ENCODE results near the gene MAMDC4.
"Not testable (repeated sequence)": the region's sequence is repeated elsewhere in the genome, so short reads cannot be mapped to it uniquely, and the experiment has no call there.

The MAMDC4 gene

GRCh38 chr9:136862849-136863622 is 10.9 kb downstream of the MAMDC4 start:
- no peak for DNase-seq (ENCODE audit: low spot score)

- DNase-seq (ENCODE audit: low spot score), result no peak
Measured at GRCh38 chr9:136863623-136864273, 11.6 kb downstream of the MAMDC4 start.

GRCh38 chr9:136865041-136865767 is 13.1 kb downstream of the MAMDC4 start:
- DNase-seq (ENCODE audit: low spot score), result no peak

- DNase-seq (ENCODE audit: low spot score), result no peak
Measured at GRCh38 chr9:136865768-136866103, 13.6 kb downstream of the MAMDC4 start.

GRCh38 chr9:136866898-136867421 is 14.8 kb downstream of the MAMDC4 start:
- not testable (repeated sequence) for DNase-seq (ENCODE audit: low spot score)

- no peak for DNase-seq (ENCODE audit: low spot score)
Measured at GRCh38 chr9:136867480-136867879, 15.3 kb downstream of the MAMDC4 start.

GRCh38 chr9:136867917-136868316 is 15.8 kb downstream of the MAMDC4 start:
- no peak for DNase-seq (ENCODE audit: low spot score)

- no peak for DNase-seq (ENCODE audit: low spot score)
Measured at GRCh38 chr9:136868644-136869043, 16.5 kb downstream of the MAMDC4 start.

- DNase-seq (ENCODE audit: low spot score), result not testable (repeated sequence)
Measured at GRCh38 chr9:136869611-136870010, 17.5 kb downstream of the MAMDC4 start.

GRCh38 chr9:136875155-136875554 is 23.0 kb downstream of the MAMDC4 start:
- no peak for DNase-seq (ENCODE audit: low spot score)

GRCh38 chr9:136876476-136876875 is 24.3 kb downstream of the MAMDC4 start:
- no peak for DNase-seq (ENCODE audit: low spot score)

- no peak for DNase-seq (ENCODE audit: low spot score)
Measured at GRCh38 chr9:136880651-136881050, 28.5 kb downstream of the MAMDC4 start.

- DNase-seq (ENCODE audit: low spot score), result peak; percentile 88
Measured at GRCh38 chr9:136881691-136882108, 29.6 kb downstream of the MAMDC4 start.

- peak; percentile 95 for DNase-seq (ENCODE audit: low spot score)
Measured at GRCh38 chr9:136882109-136882946, 30.2 kb downstream of the MAMDC4 start.

GRCh38 chr9:136882947-136883283 is 30.8 kb downstream of the MAMDC4 start:
- DNase-seq (ENCODE audit: low spot score), result not testable (repeated sequence)

GRCh38 chr9:136883670-136884069 is 31.5 kb downstream of the MAMDC4 start:
- DNase-seq (ENCODE audit: low spot score), result not testable (repeated sequence)

GRCh38 chr9:136885950-136886578 is 33.9 kb downstream of the MAMDC4 start, which contains the start of gene TRAF2:
Gene TRAF2 (plus strand): TSS chr9:136886516. CDS start chr9:136898741, 12,225 bp downstream.
- peak; percentile 99 for DNase-seq (ENCODE audit: low spot score)

GRCh38 chr9:136886610-136887597 is 34.8 kb downstream of the MAMDC4 start:
- no peak for DNase-seq (ENCODE audit: low spot score)

GRCh38 chr9:136888454-136888853 is 36.3 kb downstream of the MAMDC4 start:
- DNase-seq (ENCODE audit: low spot score), result no peak

- DNase-seq (ENCODE audit: low spot score), result no peak
Measured at GRCh38 chr9:136889858-136890257, 37.7 kb downstream of the MAMDC4 start.

Data from activated CD4-positive, alpha-beta T cell treated with anti-CD3 and anti-CD28 coated beads, Interleukin-2, Interleukin-4, amounts not matched to agents 100 ng/mL and 50 ng/mL, durations not matched to agents 16 hours and 8 hours (primary cell).